Breast epithelium (tissue), 4 donors: Measurements from ENCODE around the gene ZNF503. TPM values are rescaled to one million over a fixed set of nuclear protein-coding genes. Genes with fewer than 3 reads are reported as not detected.

ENCODE experiments used
- DNase-seq, 2 donors: peaks; one replicate each; pipeline ENCODE4 v3.0.0-alpha.2; 2019; ENCODE audit warnings: low spot score in 2 of 2
- H3K27ac ChIP-seq, 2 donors: fragments of 200-600 bp; sonication (generic) in 1 of 2; one replicate each; pipeline ENCODE4 v1.5.1; 2016 to 2019; ENCODE audit warnings: mild to moderate bottlenecking in 1 of 2
- H3K27me3 ChIP-seq, 2 donors: fragments of 200-600 bp; sonication (generic) in 1 of 2; one replicate each; pipeline versions ENCODE4 v1.5.1 to v1.6.0; 2017 to 2019; ENCODE audit warnings: control low read depth in 1 of 2, mild to moderate bottlenecking in 1 of 2
- H3K36me3 ChIP-seq: fragments of 200-600 bp; one replicate; pipeline ENCODE4 v1.5.1; 2019
- H3K4me1 ChIP-seq, 2 donors: fragments of 200-600 bp; sonication (generic); one replicate each; pipeline ENCODE4 v1.5.1; 2016 to 2019; ENCODE audit warnings: control low read depth in 1 of 2
- H3K4me3 ChIP-seq, 3 donors: fragments of 200-600 bp; sonication (generic); 1 replicate in 2 of 3; 2 replicates in 1 of 3; pipeline ENCODE4 v1.5.1; 2016 to 2019; ENCODE audit warnings: mild to moderate bottlenecking in 3 of 3, moderate library complexity in 2 of 3
- H3K9me3 ChIP-seq, 2 donors: fragments of 200-600 bp; sonication (generic) in 1 of 2; one replicate each; pipeline ENCODE4 v1.5.1; 2016 to 2019; ENCODE audit warnings: control low read depth in 1 of 2
- POLR2A ChIP-seq: fragments of 450-650 bp; IDR thresholded peaks from one replicate; pipeline ENCODE4 v1.6.1; 2016; ENCODE audit warnings: antibody characterized with exemption, mild to moderate bottlenecking, moderate library complexity
- POLR2AphosphoS5 ChIP-seq, 3 donors: sonication (generic); formaldehyde crosslinking; IDR thresholded peaks; one replicate each; pipeline ENCODE4 v1.6.1; 2017; ENCODE audit warnings: antibody characterized with exemption in 3 of 3
- intact Hi-C: fragments of 100-400 bp; cut with DNase I; formaldehyde crosslinking; loops from one replicate; pipeline ENCODE4 v1.15.1; 2023; ENCODE audit warnings: low total_unique reads
- total RNA-seq, 3 donors: library from RNA; depleted of rRNA; stranded (reverse); fragments of >200 nt; gene quantifications; one replicate each; pipeline ENCODE4 v1.1.0, GENCODE V29; 2016
- TF ChIP-seq, protein P1 (sequence below), 3 donors: fragments of 450-650 bp; IDR thresholded peaks; one replicate each; pipeline ENCODE4 v1.5.1; 2016 to 2017; ENCODE audit warnings: antibody characterized with exemption in 3 of 3, mild to moderate bottlenecking in 3 of 3, moderate library complexity in 3 of 3

The ZNF503 gene
- total RNA-seq, 3 donors from 2014 or later, result 3.6 to 10.9 (median 7.6) TPM

GRCh38 chr10:75408911-75409885 is 7.6 kb upstream of the ZNF503 start:
- peak in 1 of 2 donors; percentile 72 for DNase-seq
- H3K36me3 ChIP-seq, result no peaks in the 10 kb centered on the region
- intact Hi-C loops, result no loop called here
- H3K4me1 ChIP-seq, result no peaks in the 10 kb centered on the region
- no peaks in the 10 kb centered on the region for H3K9me3 ChIP-seq
- H3K27ac ChIP-seq, result peak overlapping the region; percentile 87 to 94
- peaks cover 0 to 5% of the 10 kb centered on the region in 2 donors for H3K27me3 ChIP-seq
- H3K4me3 ChIP-seq, result peak overlapping the region; percentile 70 to 81 (median 80)
- TF ChIP-seq POLR2A (no peak), POLR2AphosphoS5 (IDR thresholded peaks at IDR 0.05) (no peak)
- TF ChIP-seq, protein P1, sequence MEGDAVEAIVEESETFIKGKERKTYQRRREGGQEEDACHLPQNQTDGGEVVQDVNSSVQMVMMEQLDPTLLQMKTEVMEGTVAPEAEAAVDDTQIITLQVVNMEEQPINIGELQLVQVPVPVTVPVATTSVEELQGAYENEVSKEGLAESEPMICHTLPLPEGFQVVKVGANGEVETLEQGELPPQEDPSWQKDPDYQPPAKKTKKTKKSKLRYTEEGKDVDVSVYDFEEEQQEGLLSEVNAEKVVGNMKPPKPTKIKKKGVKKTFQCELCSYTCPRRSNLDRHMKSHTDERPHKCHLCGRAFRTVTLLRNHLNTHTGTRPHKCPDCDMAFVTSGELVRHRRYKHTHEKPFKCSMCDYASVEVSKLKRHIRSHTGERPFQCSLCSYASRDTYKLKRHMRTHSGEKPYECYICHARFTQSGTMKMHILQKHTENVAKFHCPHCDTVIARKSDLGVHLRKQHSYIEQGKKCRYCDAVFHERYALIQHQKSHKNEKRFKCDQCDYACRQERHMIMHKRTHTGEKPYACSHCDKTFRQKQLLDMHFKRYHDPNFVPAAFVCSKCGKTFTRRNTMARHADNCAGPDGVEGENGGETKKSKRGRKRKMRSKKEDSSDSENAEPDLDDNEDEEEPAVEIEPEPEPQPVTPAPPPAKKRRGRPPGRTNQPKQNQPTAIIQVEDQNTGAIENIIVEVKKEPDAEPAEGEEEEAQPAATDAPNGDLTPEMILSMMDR (IDR thresholded peaks at IDR 0.05), result peak in 2 of 3 donors; percentile 21 to 39

GRCh38 chr10:75408509-75408875 is 6.9 kb upstream of the ZNF503 start:
- DNase-seq, result no peak
- Histone ChIP-seq H3K36me3 (no peaks in the 10 kb centered on the region), H3K4me3 (peak overlapping the region; percentile 70 to 81 (median 80)), H3K4me1 (no peaks in the 10 kb centered on the region), H3K9me3 (no peaks in the 10 kb centered on the region), H3K27me3 (peaks cover 0 to 7% of the 10 kb centered on the region in 2 donors), H3K27ac (peak overlapping the region; percentile 87 to 94)
- intact Hi-C loops, result no loop called here
- no peak for TF ChIP-seq POLR2A
- TF ChIP-seq, protein P1 (IDR thresholded peaks at IDR 0.05), result no peak
- no peak for TF ChIP-seq POLR2AphosphoS5 (IDR thresholded peaks at IDR 0.05)

GRCh38 chr10:75407713-75408508 is 6.3 kb upstream of the ZNF503 start:
- H3K27ac ChIP-seq, result peak overlapping the region; percentile 87 to 94
- no peak for DNase-seq
- TF ChIP-seq POLR2AphosphoS5 (IDR thresholded peaks at IDR 0.05), result no peak
- TF ChIP-seq, protein P1 (IDR thresholded peaks at IDR 0.05), result no peak
- no peak for TF ChIP-seq POLR2A
- no peaks in the 10 kb centered on the region for H3K4me1 ChIP-seq
- peaks cover 0 to 7% of the 10 kb centered on the region in 2 donors for H3K27me3 ChIP-seq
- H3K9me3 ChIP-seq, result no peaks in the 10 kb centered on the region
- intact Hi-C loops, result no loop called here
- peak overlapping the region; percentile 70 to 81 (median 80) for H3K4me3 ChIP-seq
- H3K36me3 ChIP-seq, result no peaks in the 10 kb centered on the region

DNA sequence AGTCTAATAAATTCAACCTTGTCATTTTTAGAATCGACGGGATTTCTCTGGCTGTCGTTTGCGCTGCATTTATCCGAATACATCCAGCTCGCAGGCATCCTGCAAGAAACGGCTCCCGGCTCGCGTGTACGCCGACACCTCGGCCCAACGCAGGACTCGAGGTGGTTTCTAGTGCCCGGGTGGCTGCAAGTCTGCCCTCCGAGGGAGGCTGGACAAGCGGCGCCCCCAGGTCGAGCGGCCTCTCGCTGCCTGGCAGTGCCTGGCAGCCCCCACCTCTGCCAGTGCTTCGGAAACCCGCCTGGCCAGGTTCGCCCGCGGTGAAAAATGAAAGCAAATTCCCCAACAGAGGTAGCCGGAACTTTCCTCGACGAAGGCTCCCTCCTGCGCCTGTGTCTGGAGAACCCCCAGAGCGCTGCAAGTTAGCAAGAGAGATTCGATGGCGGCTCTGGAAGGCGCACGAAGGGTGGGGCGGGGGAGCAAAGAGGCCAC is 5.7 kb upstream of the ZNF503 start:
- Histone ChIP-seq H3K36me3 (no peaks in the 10 kb centered on the region), H3K4me1 (no peaks in the 10 kb centered on the region), H3K27ac (peak overlapping the region; percentile 87 to 94), H3K4me3 (peak overlapping the region; percentile 70 to 81 (median 80)), H3K27me3 (peaks cover 0 to 7% of the 10 kb centered on the region in 2 donors), H3K9me3 (no peaks in the 10 kb centered on the region)
- intact Hi-C loops, result no loop called here
- no peak for TF ChIP-seq POLR2AphosphoS5 (IDR thresholded peaks at IDR 0.05)
- no peak for TF ChIP-seq POLR2A
- TF ChIP-seq, protein P1 (IDR thresholded peaks at IDR 0.05), result no peak
- no peak for DNase-seq
